Lower leg skin (tissue), 4 donors: ENCODE results near the gene PCDHGB1. TPM values are rescaled to one million over a fixed set of nuclear protein-coding genes. Genes with fewer than 3 reads are reported as not detected.
"Not testable (repeated sequence)": the region's sequence is repeated elsewhere in the genome, so short reads cannot be mapped to it uniquely, and the experiment has no call there.

Source experiments
- DNase-seq, 2 donors: peaks; one replicate each; pipeline ENCODE4 v3.0.0-alpha.2; 2019; ENCODE audit warnings: low spot score in 2 of 2
- H3K4me3 ChIP-seq: fragments of 200-600 bp; sonication (generic); 2 replicates; pipeline ENCODE4 v1.5.1; 2017; ENCODE audit warnings: mild to moderate bottlenecking, low read depth; ENCODE audit not compliant: poor library complexity, severe bottlenecking
- CTCF ChIP-seq, 3 donors: fragments of 450-650 bp; IDR thresholded peaks; one replicate each; pipeline ENCODE4 v1.5.1; 2016; ENCODE audit warnings: antibody characterized with exemption in 3 of 3, mild to moderate bottlenecking in 3 of 3, moderate library complexity in 2 of 3
- POLR2A ChIP-seq, 2 donors: fragments of 450-650 bp; IDR thresholded peaks; one replicate each; pipeline ENCODE4 v1.6.1; 2016 to 2017; ENCODE audit warnings: antibody characterized with exemption in 2 of 2, mild to moderate bottlenecking in 1 of 2, moderate library complexity in 1 of 2
- WGBS, 2 donors: methylation state at CpG; one replicate each; pipeline ENCODE4 v1.1.5; 2018; 5-methylcytosine and 5-hydroxymethylcytosine counted together
- intact Hi-C: fragments of 100-400 bp; cut with DNase I; formaldehyde crosslinking; loops from one replicate; pipeline ENCODE4 v1.15.0; 2023; ENCODE audit warnings: low total_unique reads
- total RNA-seq, 4 donors: library from RNA; depleted of rRNA; stranded (reverse); fragments of >200 nt; gene quantifications; one replicate each; pipeline ENCODE4 v1.1.0, GENCODE V29; 2016

The PCDHGB1 gene
- total RNA-seq, 4 donors from 2014 or later, result 0.30 to 1.3 (median 1.1) TPM

GRCh38 chr5:141343953-141344463 is 5.9 kb upstream of the PCDHGB1 start:
- WGBS, 2 donors, result 24 to 26% methylated on average over 31 of the region's 31 CpGs
- DNase-seq, result no peak
- intact Hi-C loops, result no loop called here
- TF ChIP-seq CTCF (IDR thresholded peaks at IDR 0.05) (no peak), POLR2A (IDR thresholded peaks at IDR 0.05) (no peak)
- no peak overlapping the region for H3K4me3 ChIP-seq

DNA sequence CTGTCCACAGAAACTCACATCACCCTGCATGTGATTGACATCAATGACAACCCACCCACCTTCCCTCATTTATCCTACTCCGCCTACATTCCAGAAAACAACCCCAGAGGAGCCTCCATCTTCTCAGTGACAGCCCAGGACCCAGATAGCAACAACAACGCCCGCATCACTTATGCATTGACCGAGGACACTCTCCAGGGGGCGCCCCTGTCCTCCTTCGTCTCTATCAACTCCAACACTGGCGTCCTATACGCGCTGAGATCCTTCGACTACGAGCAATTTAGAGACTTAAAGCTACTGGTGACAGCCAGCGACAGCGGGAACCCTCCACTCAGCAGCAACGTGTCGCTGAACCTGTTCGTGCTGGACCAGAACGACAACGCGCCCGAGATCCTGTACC is 4.6 kb upstream of the PCDHGB1 start:
- no peak for TF ChIP-seq CTCF (IDR thresholded peaks at IDR 0.05)
- no peak for TF ChIP-seq POLR2A (IDR thresholded peaks at IDR 0.05)
- H3K4me3 ChIP-seq, result no peak overlapping the region
- no peak for DNase-seq
- WGBS, 2 donors, result 36% methylated on average over 20 of the region's 20 CpGs
- intact Hi-C loops, result no loop called here

DNA sequence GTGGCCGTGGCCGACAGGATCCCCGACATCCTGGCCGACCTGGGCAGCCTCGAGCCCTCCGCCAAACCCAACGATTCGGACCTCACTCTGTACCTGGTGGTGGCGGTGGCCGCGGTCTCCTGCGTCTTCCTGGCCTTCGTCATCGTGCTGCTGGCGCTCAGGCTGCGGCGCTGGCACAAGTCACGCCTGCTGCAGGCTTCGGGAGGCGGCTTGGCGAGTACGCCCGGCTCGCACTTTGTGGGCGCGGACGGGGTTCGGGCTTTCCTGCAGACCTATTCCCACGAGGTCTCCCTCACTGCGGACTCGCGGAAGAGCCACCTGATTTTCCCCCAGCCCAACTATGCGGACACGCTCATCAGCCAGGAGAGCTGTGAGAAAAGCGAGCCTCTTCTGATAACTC is 3.9 kb upstream of the PCDHGB1 start:
- H3K4me3 ChIP-seq, intact Hi-C loops, DNase-seq: not testable (repeated sequence)
- WGBS, 2 donors, result 50 to 60% methylated on average over 12 to 20 of the region's 35 CpGs

DNA sequence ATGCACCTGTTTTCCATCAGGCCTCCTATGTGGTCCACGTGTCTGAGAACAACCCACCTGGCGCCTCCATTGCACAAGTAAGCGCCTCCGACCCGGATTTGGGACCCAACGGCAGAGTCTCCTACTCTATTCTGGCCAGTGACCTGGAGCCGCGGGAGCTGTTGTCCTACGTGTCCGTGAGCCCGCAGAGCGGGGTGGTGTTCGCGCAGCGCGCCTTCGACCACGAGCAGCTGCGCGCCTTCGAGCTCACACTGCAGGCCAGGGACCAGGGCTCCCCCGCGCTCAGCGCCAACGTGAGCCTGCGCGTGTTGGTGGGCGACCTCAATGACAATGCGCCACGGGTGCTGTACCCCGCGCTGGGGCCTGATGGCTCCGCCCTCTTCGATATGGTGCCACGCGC is 1.7 kb downstream of the PCDHGB1 start:
- 40 to 50% methylated on average over 17 to 22 of the region's 36 CpGs for WGBS, 2 donors
- DNase-seq, result no peak
- intact Hi-C loops, result no loop called here
- TF ChIP-seq CTCF (IDR thresholded peaks at IDR 0.05), result no peak
- TF ChIP-seq POLR2A (IDR thresholded peaks at IDR 0.05), result no peak
- no peak overlapping the region for H3K4me3 ChIP-seq

- DNase-seq, result no peak
- no peak for TF ChIP-seq CTCF (IDR thresholded peaks at IDR 0.05)
- TF ChIP-seq POLR2A (IDR thresholded peaks at IDR 0.05), result no peak
- 17 to 21% methylated on average over 18 to 28 of the region's 29 CpGs for WGBS, 2 donors
- H3K4me3 ChIP-seq, result no peak within 1 kb of the TSS
- intact Hi-C loops, result no loop called here
Measured at GRCh38 chr5:141354900-141355469, 5.1 kb downstream of the PCDHGB1 start, which contains the start of gene PCDHGA4. PCDHGA4 (plus strand) TSS chr5:141355021; CDS start chr5:141355108, 87 bp downstream.

- no peak for DNase-seq
- TF ChIP-seq CTCF (IDR thresholded peaks at IDR 0.05) (no peak), POLR2A (IDR thresholded peaks at IDR 0.05) (no peak)
- 54 to 56% methylated on average over 24 of the region's 24 CpGs for WGBS, 2 donors
- intact Hi-C loops, result no loop called here
- H3K4me3 ChIP-seq, result no peak overlapping the region
Measured at GRCh38 chr5:141355641-141356040, 5.7 kb downstream of the PCDHGB1 start.
